HCT116 (cell line): ENCODE results near the gene PTOV1. TPM values are rescaled to one million over a fixed set of nuclear protein-coding genes. Genes with fewer than 3 reads are reported as not detected.

Experiments
- ATAC-seq: fragments of 200-7000 bp; cut with Tn5 transposase; 2 replicates; pipeline ENCODE4 v1.9.1; 2020; ENCODE audit warnings: mild to moderate bottlenecking, moderate library complexity
- BruUV-seq: library from RNA; stranded (reverse); fragments of 400-500 nt; replicated peaks from 2 replicates; lab custom pipeline; 2021; lab: Mats Ljungman, UMichigan
- CTCF ChIA-PET: fragments of 300-600 bp; sonication (Branson Sonifier 250); formaldehyde crosslinking; loops from one replicate; lab custom pipeline; 2021; ENCODE audit warnings: antibody characterized with exemption; lab: Charles Lee
- POLR2A ChIA-PET: fragments of 300-600, 350-600 bp; sonication (Branson Sonifier 250); formaldehyde crosslinking; loops from one replicate; lab custom pipeline; 2021; ENCODE audit warnings: antibody characterized with exemption; lab: Charles Lee
- RAD21 ChIA-PET, 2 experiments: fragments of 300-600 bp; sonication (Branson Sonifier 250); formaldehyde crosslinking; loops; one replicate each; lab custom pipeline; 2023; ENCODE audit warnings: low total read pairs in 2 of 2; ENCODE audit not compliant: uncharacterized antibody in 2 of 2, unreplicated experiment in 2 of 2, low non-redundant PET in 1 of 2; lab: Charles Lee
- DNase-seq: peaks from one replicate; pipeline ENCODE4 v3.0.0-alpha.2; 2010; ENCODE audit warnings: low read depth, low spot score
- H2AFZ ChIP-seq: fragments of 200-600 bp; shearing (Covaris generic), sonication (generic); 2 replicates; pipeline ENCODE4 v1.6.1; 2017; ENCODE audit warnings: low read depth, mixed run types, mixed read lengths, antibody characterized with exemption, low read length; ENCODE audit not compliant: poor library complexity, severe bottlenecking
- H3K27ac ChIP-seq: 2 replicates; pipeline ENCODE4 v1.5.1; 2012; ENCODE audit warnings: low read depth, low read length
- H3K27me3 ChIP-seq: fragments of 200-600 bp; sonication (generic); 2 replicates; pipeline ENCODE4 v1.6.1; 2016; ENCODE audit warnings: mixed run types, low read length, mixed read lengths; ENCODE audit not compliant: insufficient read depth
- H3K36me3 ChIP-seq, 2 experiments: fragments of 200-500 bp in 1 of 2; fragments of 200-600 bp in 1 of 2; sonication (Bioruptor generic) in 1 of 2; sonication (generic) in 1 of 2; 2 replicates each; pipeline versions ENCODE4 v1.5.1 to v1.6.1; 2014 to 2016; ENCODE audit warnings: low read length in 2 of 2, inconsistent platforms in 1 of 2, mixed read lengths in 1 of 2, mixed run types in 1 of 2; ENCODE audit not compliant: insufficient read depth in 2 of 2, control insufficient read depth in 1 of 2
- H3K4me1 ChIP-seq, 2 experiments: fragments of 200-600 bp in 1 of 2; sonication (generic) in 1 of 2; 2 replicates each; pipeline versions ENCODE4 v1.5.1 to v1.6.1; 2012 to 2017; ENCODE audit warnings: low read length in 2 of 2, inconsistent platforms in 1 of 2, mild to moderate bottlenecking in 1 of 2, mixed read lengths in 1 of 2, mixed run types in 1 of 2, moderate library complexity in 1 of 2; ENCODE audit not compliant: insufficient read depth in 2 of 2, control insufficient read depth in 1 of 2
- H3K4me2 ChIP-seq: fragments of 200-600 bp; sonication (generic); 2 replicates; pipeline ENCODE4 v1.6.1; 2017; ENCODE audit warnings: mixed run types, low read length, mixed read lengths
- H3K4me3 ChIP-seq, 2 experiments: fragments of 200-600 bp in 1 of 2; sonication (generic) in 1 of 2; replicated peaks in 1 of 2; 2 replicates each; pipeline ENCODE4 v1.5.1; 2011 to 2016; ENCODE audit warnings: low read length in 2 of 2, control low read depth in 1 of 2, low read depth in 1 of 2, mild to moderate bottlenecking in 1 of 2, mixed read lengths in 1 of 2, mixed run types in 1 of 2
- H3K79me2 ChIP-seq: fragments of 200-600 bp; sonication (generic); 2 replicates; pipeline ENCODE4 v1.6.1; 2017; ENCODE audit warnings: mild to moderate bottlenecking, mixed run types, low read length, moderate library complexity, mixed read lengths; ENCODE audit not compliant: insufficient read depth
- H3K9ac ChIP-seq: fragments of 200-600 bp; sonication (generic); 2 replicates; pipeline ENCODE4 v1.6.1; 2016; ENCODE audit warnings: low read length, mixed read lengths
- H3K9me2 ChIP-seq: fragments of 200-600 bp; sonication (generic), shearing (Covaris generic); 2 replicates; pipeline ENCODE4 v1.6.1; 2017; ENCODE audit warnings: mixed run types, mild to moderate bottlenecking, moderate library complexity; ENCODE audit not compliant: insufficient read depth
- H3K9me3 ChIP-seq, 2 experiments: fragments of 200-500 bp in 1 of 2; fragments of 200-600 bp in 1 of 2; sonication (Bioruptor generic) in 1 of 2; sonication (generic) in 1 of 2; 2 replicates each; pipeline ENCODE4 v1.6.1; 2014 to 2017; ENCODE audit warnings: low read length in 2 of 2, mixed read lengths in 2 of 2, inconsistent platforms in 1 of 2, low read depth in 1 of 2, mild to moderate bottlenecking in 1 of 2, mixed run types in 1 of 2, moderate library complexity in 1 of 2; ENCODE audit not compliant: control insufficient read depth in 1 of 2, insufficient read depth in 1 of 2
- H4K20me1 ChIP-seq: fragments of 200-600 bp; sonication (generic), shearing (Covaris generic); 2 replicates; pipeline ENCODE4 v1.6.1; 2017; ENCODE audit warnings: mixed run types, mild to moderate bottlenecking, moderate library complexity; ENCODE audit not compliant: insufficient read depth
- ATF3 ChIP-seq: IDR thresholded peaks from 2 replicates; pipeline ENCODE4 v1.6.1; 2012
- CEBPB ChIP-seq: IDR thresholded peaks from 2 replicates; pipeline ENCODE4 v1.6.1; 2012; ENCODE audit warnings: low read depth
- EGR1 ChIP-seq: IDR thresholded peaks from 2 replicates; pipeline ENCODE4 v1.6.1; 2012; ENCODE audit warnings: low read depth
- EZH2phosphoT487 ChIP-seq: fragments of 200-600 bp; IDR thresholded peaks from 2 replicates; pipeline ENCODE4 v1.6.1; 2018; ENCODE audit warnings: antibody characterized with exemption, borderline replicate concordance
- FOSL1 ChIP-seq: IDR thresholded peaks from 2 replicates; pipeline ENCODE4 v1.6.1; 2012; ENCODE audit warnings: low read depth
- JUND ChIP-seq: IDR thresholded peaks from 2 replicates; pipeline ENCODE4 v1.6.1; 2012
- POLR2A ChIP-seq: IDR thresholded peaks from 2 replicates; pipeline ENCODE4 v1.7.0; 2011; ENCODE audit warnings: borderline replicate concordance; ENCODE audit not compliant: insufficient read depth, insufficient read length; ENCODE audit errors: extremely low read depth
- POLR2AphosphoS5 ChIP-seq: IDR thresholded peaks from 2 replicates; pipeline ENCODE4 v1.6.1; 2011; ENCODE audit warnings: mild to moderate bottlenecking, low read depth, low read length, moderate library complexity
- REST ChIP-seq: IDR thresholded peaks from 2 replicates; pipeline ENCODE4 v1.6.1; 2012; ENCODE audit warnings: low read depth
- TCF7L2 ChIP-seq: IDR thresholded peaks from 2 replicates; pipeline ENCODE4 v1.7.0; 2011; ENCODE audit warnings: borderline replicate concordance, inconsistent platforms; ENCODE audit not compliant: insufficient read depth, insufficient read length; ENCODE audit errors: extremely low read depth
- YY1 ChIP-seq: IDR thresholded peaks from 2 replicates; pipeline ENCODE4 v1.6.1; 2011; ENCODE audit warnings: low read length, low read depth, moderate library complexity, mild to moderate bottlenecking; ENCODE audit not compliant: insufficient replicate concordance; ENCODE audit errors: extremely low read depth
- ZBTB33 ChIP-seq: IDR thresholded peaks from 2 replicates; pipeline ENCODE4 v1.6.1; 2011; ENCODE audit warnings: mild to moderate bottlenecking, low read length, moderate library complexity; ENCODE audit not compliant: insufficient replicate concordance; ENCODE audit errors: extremely low read depth
- ZFX ChIP-seq: fragments of 450-650 bp; IDR thresholded peaks from 2 replicates; pipeline ENCODE4 v1.6.1; 2017
- ZNF274 ChIP-seq: fragments of 200-500 bp; sonication (Bioruptor generic); IDR thresholded peaks from 2 replicates; pipeline ENCODE4 v1.6.1; 2014; ENCODE audit warnings: mild to moderate bottlenecking, low read depth, low read length, inconsistent platforms
- intact Hi-C: fragments of 100-400 bp; cut with micrococcal nuclease; formaldehyde crosslinking; loops from 2 replicates; pipeline ENCODE4 v1.10.0; 2022
- total RNA-seq: library from RNA; stranded (reverse); gene quantifications from one replicate; pipeline ENCODE4 v1.2.1, GENCODE V29; 2021; ENCODE audit not compliant: unreplicated experiment

PTOV1 gene
- total RNA-seq, 1 experiment from 2014 or later, result 236 TPM

DNA sequence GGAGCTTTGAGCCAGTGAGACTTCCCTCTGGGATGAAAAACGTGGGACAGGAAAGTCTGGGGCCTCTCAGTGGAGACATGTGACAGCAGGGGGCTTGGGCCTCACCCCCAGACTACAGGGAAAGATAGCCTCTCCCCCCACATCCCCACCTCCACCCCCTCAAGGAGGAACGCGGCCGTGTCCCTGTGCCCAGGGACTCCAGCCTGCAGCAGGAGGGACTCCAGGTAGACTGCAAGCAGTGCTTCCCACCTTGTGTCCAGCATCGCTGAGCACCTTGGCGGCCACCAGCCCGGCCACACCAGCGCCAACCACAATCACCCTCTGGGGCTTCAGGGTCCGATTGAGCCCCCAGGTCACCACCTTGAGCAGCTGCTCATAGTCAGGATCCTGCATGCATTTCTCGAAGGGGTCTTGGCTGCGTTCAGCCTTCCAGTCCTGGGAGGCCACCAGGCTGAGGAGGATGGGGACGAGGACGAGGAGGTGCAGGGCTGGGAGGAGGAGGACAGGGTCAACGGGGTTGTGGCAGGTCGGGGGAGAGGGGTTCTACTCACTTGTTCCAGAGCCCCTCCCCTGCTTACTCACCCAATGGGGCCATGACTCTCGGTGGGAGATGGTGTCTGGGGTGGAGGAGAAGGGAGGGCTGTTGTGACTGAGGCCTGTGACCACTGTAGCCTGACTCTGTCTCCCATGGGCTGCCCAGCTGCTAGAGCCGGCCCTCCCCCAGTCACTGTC lies 44.8 kb downstream of the PTOV1 start:
- RAD21 ChIA-PET, result no interaction called here
- H3K27ac ChIP-seq, result no peak overlapping the region
- no peaks in the 10 kb centered on the region for H3K36me3 ChIP-seq
- H3K79me2 ChIP-seq, result no peaks in the 10 kb centered on the region
- CTCF ChIA-PET, result no interaction called here
- intact Hi-C loops, result no loop called here
- H3K9ac ChIP-seq, result no peak overlapping the region
- DNase-seq (no peak), ATAC-seq (no peak)
- peaks cover 3 to 9% of the 10 kb centered on the region in 2 experiments for H3K4me1 ChIP-seq
- BruUV-seq, result no TSS peak
- H3K9me2 ChIP-seq, result no peaks in the 10 kb centered on the region
- no peak overlapping the region for H3K4me2 ChIP-seq
- no peak overlapping the region for H2AFZ ChIP-seq
- no peaks in the 10 kb centered on the region for H4K20me1 ChIP-seq
- no peak overlapping the region for H3K4me3 ChIP-seq
- H3K9me3 ChIP-seq, result no peaks in the 10 kb centered on the region
- TF ChIP-seq CEBPB (no peak), YY1 (no peak), TCF7L2 (no peak), REST (no peak), ATF3 (no peak), EGR1 (no peak), EZH2phosphoT487 (no peak), ZFX (no peak), POLR2A (no peak), POLR2AphosphoS5 (no peak), ZBTB33 (no peak), JUND (no peak), ZNF274 (no peak), FOSL1 (no peak)
- POLR2A ChIA-PET, result no interaction called here
- H3K27me3 ChIP-seq, result no peaks in the 10 kb centered on the region
